ENCODE measurements around the gene MAPK8IP3.

MAPK8IP3 gene

GRCh38 chr16:1816396-1817275 lies 110.6 kb downstream of the MAPK8IP3 start:
- TF ChIP-seq, protein P1, sequence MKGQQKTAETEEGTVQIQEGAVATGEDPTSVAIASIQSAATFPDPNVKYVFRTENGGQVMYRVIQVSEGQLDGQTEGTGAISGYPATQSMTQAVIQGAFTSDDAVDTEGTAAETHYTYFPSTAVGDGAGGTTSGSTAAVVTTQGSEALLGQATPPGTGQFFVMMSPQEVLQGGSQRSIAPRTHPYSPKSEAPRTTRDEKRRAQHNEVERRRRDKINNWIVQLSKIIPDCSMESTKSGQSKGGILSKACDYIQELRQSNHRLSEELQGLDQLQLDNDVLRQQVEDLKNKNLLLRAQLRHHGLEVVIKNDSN (IDR thresholded peaks at IDR 0.05) = no peak
- TF ChIP-seq CREB1 (IDR thresholded peaks at IDR 0.05; ENCODE audit: low read depth) (no peak), CEBPB (IDR thresholded peaks at IDR 0.05) (no peak), MAX (IDR thresholded peaks at IDR 0.05) (no peak), EP300 (IDR thresholded peaks at IDR 0.05; ENCODE audit: borderline replicate concordance) (no peak), YY1 (IDR thresholded peaks at IDR 0.05; ENCODE audit: low read depth) (no peak), ZBTB7A (IDR thresholded peaks at IDR 0.05; ENCODE audit: low read depth) (no peak), TAF1 (IDR thresholded peaks at IDR 0.05; ENCODE audit: low read depth) (no peak), NFIC (IDR thresholded peaks at IDR 0.05) (no peak), TCF12 (IDR thresholded peaks at IDR 0.05; ENCODE audit: low read depth) (no peak), REST (IDR thresholded peaks at IDR 0.05; ENCODE audit: low read depth) (no peak), EGR1 (IDR thresholded peaks at IDR 0.05) (no peak), RAD21 (IDR thresholded peaks at IDR 0.05; ENCODE audit: low read depth) (no peak), TEAD4 (IDR thresholded peaks at IDR 0.05) (no peak), FOXM1 (IDR thresholded peaks at IDR 0.05; ENCODE audit: borderline replicate concordance, low read depth) (no peak)

DNA sequence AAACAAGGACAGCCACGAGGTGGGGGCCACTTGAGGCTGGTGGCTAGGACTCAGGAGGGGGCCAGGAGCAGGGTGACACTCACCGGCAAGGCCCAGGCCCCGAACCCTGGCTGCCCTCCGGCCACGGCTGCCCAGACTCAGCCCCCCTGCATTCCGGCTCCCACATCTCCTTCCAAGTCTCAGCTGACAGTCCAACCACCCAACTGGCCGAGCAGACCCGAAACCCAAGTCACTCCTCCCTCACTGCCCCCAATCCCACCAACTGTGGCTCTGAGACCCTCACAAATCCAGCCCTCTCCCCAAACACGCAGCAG lies 111.2 kb downstream of the MAPK8IP3 start:
- no peak for TF ChIP-seq TCF12 (IDR thresholded peaks at IDR 0.05; ENCODE audit: low read depth)
- no peak for TF ChIP-seq FOXM1 (IDR thresholded peaks at IDR 0.05; ENCODE audit: borderline replicate concordance, low read depth)
- TF ChIP-seq ZBTB7A (IDR thresholded peaks at IDR 0.05; ENCODE audit: low read depth) = no peak
- TF ChIP-seq TEAD4 (IDR thresholded peaks at IDR 0.05) = no peak
- no peak for TF ChIP-seq NFIC (IDR thresholded peaks at IDR 0.05)
- TF ChIP-seq RAD21 (IDR thresholded peaks at IDR 0.05; ENCODE audit: low read depth) = no peak
- TF ChIP-seq REST (IDR thresholded peaks at IDR 0.05; ENCODE audit: low read depth) = no peak
- no peak for TF ChIP-seq CEBPB (IDR thresholded peaks at IDR 0.05)
- no peak for TF ChIP-seq MAX (IDR thresholded peaks at IDR 0.05)
- no peak for TF ChIP-seq EGR1 (IDR thresholded peaks at IDR 0.05)
- no peak for TF ChIP-seq YY1 (IDR thresholded peaks at IDR 0.05; ENCODE audit: low read depth)
- TF ChIP-seq TAF1 (IDR thresholded peaks at IDR 0.05; ENCODE audit: low read depth) = no peak
- TF ChIP-seq CREB1 (IDR thresholded peaks at IDR 0.05; ENCODE audit: low read depth) = no peak
- TF ChIP-seq, protein P1 (IDR thresholded peaks at IDR 0.05) = no peak
- no peak for TF ChIP-seq EP300 (IDR thresholded peaks at IDR 0.05; ENCODE audit: borderline replicate concordance)

GRCh38 chr16:1817716-1818115 lies 111.7 kb downstream of the MAPK8IP3 start:
- TF ChIP-seq EP300 (IDR thresholded peaks at IDR 0.05; ENCODE audit: borderline replicate concordance) (no peak), NFIC (IDR thresholded peaks at IDR 0.05) (no peak), FOXM1 (IDR thresholded peaks at IDR 0.05; ENCODE audit: borderline replicate concordance, low read depth) (no peak), RAD21 (IDR thresholded peaks at IDR 0.05; ENCODE audit: low read depth) (no peak), TEAD4 (IDR thresholded peaks at IDR 0.05) (no peak)

GRCh38 chr16:1818204-1818872 lies 112.3 kb downstream of the MAPK8IP3 start:
- TF ChIP-seq EP300 (IDR thresholded peaks at IDR 0.05; ENCODE audit: borderline replicate concordance) = no peak
- TF ChIP-seq FOXM1 (IDR thresholded peaks at IDR 0.05; ENCODE audit: borderline replicate concordance, low read depth) = no peak
- TF ChIP-seq EGR1 (IDR thresholded peaks at IDR 0.05) = no peak
- TF ChIP-seq CEBPB (IDR thresholded peaks at IDR 0.05) = no peak
- no peak for TF ChIP-seq REST (IDR thresholded peaks at IDR 0.05; ENCODE audit: low read depth)
- TF ChIP-seq TCF12 (IDR thresholded peaks at IDR 0.05; ENCODE audit: low read depth) = no peak
- TF ChIP-seq, protein P1 (IDR thresholded peaks at IDR 0.05) = no peak
- no peak for TF ChIP-seq TAF1 (IDR thresholded peaks at IDR 0.05; ENCODE audit: low read depth)
- TF ChIP-seq ZBTB7A (IDR thresholded peaks at IDR 0.05; ENCODE audit: low read depth) = no peak
- no peak for TF ChIP-seq YY1 (IDR thresholded peaks at IDR 0.05; ENCODE audit: low read depth)
- TF ChIP-seq NFIC (IDR thresholded peaks at IDR 0.05) = no peak
- TF ChIP-seq CREB1 (IDR thresholded peaks at IDR 0.05; ENCODE audit: low read depth) = no peak
- no peak for TF ChIP-seq MAX (IDR thresholded peaks at IDR 0.05)
- no peak for TF ChIP-seq TEAD4 (IDR thresholded peaks at IDR 0.05)
- TF ChIP-seq RAD21 (IDR thresholded peaks at IDR 0.05; ENCODE audit: low read depth) = no peak
